SIG-M5 (cell line): ENCODE data around the gene KCNMA1.
"Not testable (repeated sequence)": the region's sequence is repeated elsewhere in the genome, so short reads cannot be mapped to it uniquely, and the experiment has no call there.

ENCODE experiments used
- DNase-seq: peaks from one replicate; lab custom pipeline; 2025; lab: John Stamatoyannopoulos, UW

KCNMA1 gene

GRCh38 chr10:77415313-77415960 lies 222.2 kb downstream of the KCNMA1 start:
- DNase-seq, result no peak

GRCh38 chr10:77413231-77413630 lies 224.4 kb downstream of the KCNMA1 start:
- no peak for DNase-seq

- not testable (repeated sequence) for DNase-seq
Measured at GRCh38 chr10:77412573-77413133, 225.0 kb downstream of the KCNMA1 start.

- no peak for DNase-seq
Measured at GRCh38 chr10:77411805-77412204, 225.8 kb downstream of the KCNMA1 start.

- no peak for DNase-seq
Measured at GRCh38 chr10:77410523-77410922, 227.1 kb downstream of the KCNMA1 start.

GRCh38 chr10:77409697-77410471 lies 227.7 kb downstream of the KCNMA1 start:
- DNase-seq, result no peak

GRCh38 chr10:77408259-77408658 lies 229.3 kb downstream of the KCNMA1 start:
- no peak for DNase-seq

- DNase-seq, result no peak
Measured at GRCh38 chr10:77406764-77407430, 230.7 kb downstream of the KCNMA1 start.

GRCh38 chr10:77405771-77406241 lies 231.8 kb downstream of the KCNMA1 start:
- no peak for DNase-seq

- DNase-seq, result no peak
Measured at GRCh38 chr10:77404810-77405209, 232.8 kb downstream of the KCNMA1 start.

- DNase-seq, result no peak
Measured at GRCh38 chr10:77403761-77404160, 233.8 kb downstream of the KCNMA1 start.

- no peak for DNase-seq
Measured at GRCh38 chr10:77401683-77402082, 235.9 kb downstream of the KCNMA1 start.

GRCh38 chr10:77400033-77400432 lies 237.6 kb downstream of the KCNMA1 start:
- DNase-seq, result no peak

- no peak for DNase-seq
Measured at GRCh38 chr10:77398986-77399755, 238.4 kb downstream of the KCNMA1 start.

- no peak for DNase-seq
Measured at GRCh38 chr10:77398558-77398957, 239.1 kb downstream of the KCNMA1 start.

GRCh38 chr10:77397103-77397502 lies 240.5 kb downstream of the KCNMA1 start:
- DNase-seq, result no peak

GRCh38 chr10:77396290-77396689 lies 241.3 kb downstream of the KCNMA1 start:
- no peak for DNase-seq

GRCh38 chr10:77393821-77394501 lies 243.6 kb downstream of the KCNMA1 start:
- no peak for DNase-seq

GRCh38 chr10:77393411-77393810 lies 244.2 kb downstream of the KCNMA1 start:
- no peak for DNase-seq

- DNase-seq, result no peak
Measured at GRCh38 chr10:77392851-77393250, 244.8 kb downstream of the KCNMA1 start.

GRCh38 chr10:77392236-77392721 lies 245.3 kb downstream of the KCNMA1 start:
- DNase-seq, result no peak
